Inflammatory macrophage treated with lipopolysaccharide for 1 hour (primary cell): ENCODE results near the gene DEPP1.
A peak's percentile ranks its signal among the peaks of the same experiment; 100 is the strongest.
"Not testable (repeated sequence)": the region's sequence is repeated elsewhere in the genome, so short reads cannot be mapped to it uniquely, and the experiment has no call there.

Experiments used
- DNase-seq, 2 donors: peaks; one replicate each; pipeline ENCODE4 v3.0.0-alpha.2; 2020 to 2022

The DEPP1 gene

GRCh38 chr10:44978570-44979280 lies at the start of gene DEPP1:
TSS of gene DEPP1 (minus strand) at chr10:44978809. CDS start at chr10:44978030, 779 bp downstream.
- DNase-seq, result peak; percentile 57 to 84

GRCh38 chr10:45023426-45023825 lies 44.8 kb upstream of the DEPP1 start:
- no peak for DNase-seq

GRCh38 chr10:45015590-45015989 lies 37.0 kb upstream of the DEPP1 start:
- no peak for DNase-seq

GRCh38 chr10:45014557-45014956 lies 35.9 kb upstream of the DEPP1 start:
- not testable (repeated sequence) for DNase-seq

GRCh38 chr10:45008524-45009161 lies 30.0 kb upstream of the DEPP1 start:
- DNase-seq, result peak; percentile 77 to 93

GRCh38 chr10:45006276-45007030 lies 27.8 kb upstream of the DEPP1 start:
- DNase-seq, result peak; percentile 52 to 53

GRCh38 chr10:45005284-45005683 lies 26.7 kb upstream of the DEPP1 start:
- no peak for DNase-seq

- no peak for DNase-seq
Observed at GRCh38 chr10:45004661-45005060, 26.1 kb upstream of the DEPP1 start.

- no peak for DNase-seq
Observed at GRCh38 chr10:45003432-45004000, 24.9 kb upstream of the DEPP1 start.

- DNase-seq, result peak; percentile 45
Observed at GRCh38 chr10:45001381-45002148, 23.0 kb upstream of the DEPP1 start.

GRCh38 chr10:45000752-45001380 lies 22.3 kb upstream of the DEPP1 start, which contains the start of gene ZNF22:
TSS of gene ZNF22 (plus strand) at chr10:45000923. CDS start at chr10:45003369, 2,446 bp downstream.
- peak; percentile 60 to 73 for DNase-seq

GRCh38 chr10:45000138-45000751 lies 21.6 kb upstream of the DEPP1 start:
- DNase-seq, result peak; percentile 51 to 80

GRCh38 chr10:44998146-44998631 lies 19.6 kb upstream of the DEPP1 start:
- DNase-seq, result peak in 1 of 2 donors; percentile 53

- DNase-seq, result no peak
Observed at GRCh38 chr10:44997105-44997748, 18.6 kb upstream of the DEPP1 start.

GRCh38 chr10:44995914-44996669 lies 17.5 kb upstream of the DEPP1 start:
- DNase-seq, result no peak

GRCh38 chr10:44995581-44995913 lies 16.9 kb upstream of the DEPP1 start:
- no peak for DNase-seq

- no peak for DNase-seq
Observed at GRCh38 chr10:44994752-44995530, 16.3 kb upstream of the DEPP1 start.

GRCh38 chr10:44993922-44994751 lies 15.5 kb upstream of the DEPP1 start:
- DNase-seq, result no peak
